HepG2 (cell line): Measurements from ENCODE around the gene GGA2. TPM values are rescaled to one million over a fixed set of nuclear protein-coding genes. Genes with fewer than 3 reads are reported as not detected.
A peak's percentile ranks its signal among the peaks of the same experiment; 100 is the strongest.

Source experiments
- BORCS8-MEF2B ChIP-seq: sonication (generic); formaldehyde crosslinking; IDR thresholded peaks from 2 replicates; pipeline ENCODE4 v1.8.0; 2022; ENCODE audit warnings: mild to moderate bottlenecking, missing genetic modification reagents
- E2F1 ChIP-seq: sonication (generic); formaldehyde crosslinking; IDR thresholded peaks from 2 replicates; pipeline ENCODE4 v1.5.0; 2020; ENCODE audit warnings: missing genetic modification reagents
- EHMT2 ChIP-seq: fragments of 200-600 bp; sonication (generic); IDR thresholded peaks from 2 replicates; pipeline ENCODE4 v1.7.0; 2017; ENCODE audit warnings: antibody characterized with exemption, low read depth, low read length, borderline replicate concordance
- HBP1 ChIP-seq: IDR thresholded peaks from 2 replicates; pipeline ENCODE4 v1.6.1; 2016; ENCODE audit warnings: low read depth, control low read depth
- IKZF4 ChIP-seq: sonication (generic); formaldehyde crosslinking; IDR thresholded peaks from 2 replicates; pipeline ENCODE4 v1.5.1; 2020; ENCODE audit warnings: borderline replicate concordance, mild to moderate bottlenecking, low read depth, missing genetic modification reagents; ENCODE audit errors: not compliant biosample characterization
- IKZF5 ChIP-seq: IDR thresholded peaks from 2 replicates; pipeline ENCODE4 v1.6.1; 2018; ENCODE audit warnings: missing genetic modification reagents, mild to moderate bottlenecking, missing compliant biosample characterization
- MAX ChIP-seq: IDR thresholded peaks from 2 replicates; pipeline ENCODE4 v1.6.1; 2012; ENCODE audit warnings: inconsistent platforms
- MED1 ChIP-seq: sonication (generic); formaldehyde crosslinking; IDR thresholded peaks from 2 replicates; pipeline ENCODE4 v1.4.0; 2020; ENCODE audit warnings: missing genetic modification reagents
- POLR2AphosphoS5 ChIP-seq: IDR thresholded peaks from 2 replicates; pipeline ENCODE4 v1.6.1; 2012; ENCODE audit warnings: low read depth, low read length
- ZBTB21 ChIP-seq: sonication (generic); formaldehyde crosslinking; IDR thresholded peaks from 2 replicates; pipeline ENCODE4 v1.4.0; 2020; ENCODE audit warnings: missing genetic modification reagents
- ZBTB4 ChIP-seq: sonication (generic); formaldehyde crosslinking; IDR thresholded peaks from 2 replicates; pipeline ENCODE4 v1.4.0; 2020; ENCODE audit warnings: missing genetic modification reagents, mild to moderate bottlenecking, borderline replicate concordance
- ZBTB46 ChIP-seq: sonication (generic); formaldehyde crosslinking; IDR thresholded peaks from 2 replicates; pipeline ENCODE4 v1.4.0; 2020; ENCODE audit warnings: mild to moderate bottlenecking, missing genetic modification reagents, borderline replicate concordance
- ZFP90 ChIP-seq: sonication (generic); formaldehyde crosslinking; IDR thresholded peaks from 2 replicates; pipeline ENCODE4 v1.8.0; 2022; ENCODE audit warnings: missing genetic modification reagents, mild to moderate bottlenecking, inconsistent platforms, borderline replicate concordance
- ZNF274 ChIP-seq: sonication (generic); formaldehyde crosslinking; IDR thresholded peaks from 2 replicates; pipeline ENCODE4 v1.5.1; 2020; ENCODE audit warnings: mild to moderate bottlenecking, missing genetic modification reagents
- ZNF563 ChIP-seq: sonication (generic); formaldehyde crosslinking; IDR thresholded peaks from 2 replicates; pipeline ENCODE4 v1.8.0; 2022; ENCODE audit warnings: mild to moderate bottlenecking, moderate library complexity, missing genetic modification reagents
- ZNF7 ChIP-seq: IDR thresholded peaks from 2 replicates; pipeline ENCODE4 v1.6.1; 2016; ENCODE audit warnings: missing biosample characterization, missing genetic modification reagents
- ZNF83 ChIP-seq: sonication (generic); formaldehyde crosslinking; IDR thresholded peaks from 2 replicates; pipeline ENCODE4 v1.4.0; 2020; ENCODE audit warnings: missing genetic modification reagents, mild to moderate bottlenecking, borderline replicate concordance
- ZZZ3 ChIP-seq: sonication (generic); formaldehyde crosslinking; IDR thresholded peaks from 2 replicates; pipeline ENCODE4 v1.4.0; 2020; ENCODE audit warnings: missing genetic modification reagents, mild to moderate bottlenecking, borderline replicate concordance
- polyA plus RNA-seq, 8 experiments: library from polyadenylated mRNA; depleted of rRNA in 3 of 8; stranded (reverse) in 7 of 8; unstranded in 1 of 8; fragments of >200 nt; fragmentation: Illumina TruSeq in 4 of 8; extraction: Trizol in 4 of 8; gene quantifications; 2 replicates each; pipeline versions ENCODE4 v1.2.1 to v1.2.3, GENCODE V29; 2011 to 2016; ENCODE audit warnings: low read depth in 4 of 8, missing spikeins in 1 of 8, mixed read lengths in 1 of 8; ENCODE audit not compliant: insufficient read depth in 1 of 8
- total RNA-seq, 5 experiments: library from RNA; depleted of rRNA; stranded (reverse); fragments of >200 nt; fragmentation: Illumina TruSeq; extraction: Trizol; gene quantifications; 2 replicates each; pipeline ENCODE4 v1.2.3, GENCODE V29; 2016; ENCODE audit warnings: low read depth in 1 of 5

GGA2 gene
- total and polyA plus RNA-seq, 2 of the 13 experiments (the other 11 are each of a cell fraction or from before 2014, with no cell fraction given), result 51.5 to 69.8 TPM

- TF ChIP-seq HBP1 (CRISPR knock-in tag) (no peak), ZNF7 (0 out of 2 replicates have a peak, but pooled peaks have one; percentile 3), MED1 (CRISPR knock-in tag) (0 out of 2 replicates have a peak, but pooled peaks have one; percentile 29), MAX (0 out of 2 replicates have a peak, but pooled peaks have one; percentile 16), E2F1 (no peak), ZBTB4 (peak; percentile 86; the same call in 1 of the 2 replicates), IKZF4 (peak; percentile 77), EHMT2 (no peak), ZNF274 (peak; percentile 25; the same call in 1 of the 2 replicates), ZZZ3 (CRISPR knock-in tag) (peak; percentile 10; the same call in 1 of the 2 replicates), ZBTB21 (0 out of 2 replicates have a peak, but pooled peaks have one; percentile 9), IKZF5 (CRISPR knock-in tag) (0 out of 2 replicates have a peak, but pooled peaks have one; percentile 29), BORCS8-MEF2B (CRISPR knock-in tag) (peak; percentile 22; the same call in 1 of the 2 replicates), POLR2AphosphoS5 (0 out of 2 replicates have a peak, but pooled peaks have one; percentile 9), ZNF563 (CRISPR knock-in tag) (0 out of 2 replicates have a peak, but pooled peaks have one; percentile 25), ZBTB46 (CRISPR knock-in tag) (no peak), ZNF83 (CRISPR knock-in tag) (no peak), ZFP90 (peak; percentile 50; the same call in 1 of the 2 replicates)
Observed at GRCh38 chr16:23508589-23509440, 1.5 kb downstream of the GGA2 start (continued).
